Right atrium auricular region (tissue), 2 donors: ENCODE measurements around the gene CHAT. TPM values are rescaled to one million over a fixed set of nuclear protein-coding genes. Genes with fewer than 3 reads are reported as not detected.

Experiments
- DNase-seq: peaks from one replicate; pipeline ENCODE4 v3.0.0-alpha.2; 2019; ENCODE audit warnings: low spot score
- H3K27ac ChIP-seq, 2 donors: fragments of 200-600 bp; sonication (generic); 1 replicate in 1 of 2; 2 replicates in 1 of 2; pipeline ENCODE4 v1.5.1; 2016 to 2019
- H3K27me3 ChIP-seq, 2 donors: fragments of 200-600 bp; sonication (generic); one replicate each; pipeline versions ENCODE4 v1.5.1 to v1.6.0; 2017 to 2019
- H3K36me3 ChIP-seq: fragments of 200-600 bp; sonication (generic); one replicate; pipeline ENCODE4 v1.5.1; 2016
- H3K4me1 ChIP-seq, 2 donors: fragments of 200-600 bp; sonication (generic); one replicate each; pipeline versions ENCODE4 v1.5.1 to v1.6.0; 2017 to 2019
- H3K4me3 ChIP-seq, 2 donors: fragments of 200-600 bp; sonication (generic); 1 replicate in 1 of 2; 2 replicates in 1 of 2; pipeline ENCODE4 v1.5.1; 2017 to 2019; ENCODE audit warnings: mild to moderate bottlenecking in 1 of 2, moderate library complexity in 1 of 2
- H3K9me3 ChIP-seq, 2 donors: fragments of 200-600 bp; sonication (generic); one replicate each; pipeline ENCODE4 v1.5.1; 2019
- total RNA-seq, 2 donors: library from RNA; depleted of rRNA; stranded (reverse); fragments of >200 nt; gene quantifications; one replicate each; pipeline ENCODE4 v1.1.0, GENCODE V29; 2016
- TF ChIP-seq, protein P1 (sequence below), 2 donors: fragments of 200-600 bp; sonication (generic); IDR thresholded peaks; one replicate each; pipeline ENCODE4 v1.5.1; 2019; ENCODE audit warnings: antibody characterized with exemption in 2 of 2

Gene CHAT
- total RNA-seq, 2 donors from 2014 or later, result not detected

DNA sequence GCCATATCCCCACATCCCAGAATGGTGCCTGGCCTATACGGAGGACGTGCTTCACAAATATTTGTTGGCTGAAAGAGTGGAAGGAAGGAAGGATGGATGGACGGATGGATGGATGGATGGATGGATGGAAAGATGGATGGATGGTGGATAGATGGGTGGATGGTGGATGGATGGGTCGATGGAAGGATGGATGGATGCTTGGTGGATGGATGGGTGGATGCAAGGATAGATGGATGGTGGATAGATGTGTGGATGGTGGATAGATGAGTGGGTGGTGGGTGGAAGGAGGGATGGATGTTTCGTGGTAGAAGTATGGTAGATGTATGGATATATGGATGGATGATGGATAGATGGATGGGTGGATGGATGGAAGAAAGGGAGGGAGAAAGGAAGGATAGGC, 10.8 kb downstream of the CHAT start:
- TF ChIP-seq, protein P1, sequence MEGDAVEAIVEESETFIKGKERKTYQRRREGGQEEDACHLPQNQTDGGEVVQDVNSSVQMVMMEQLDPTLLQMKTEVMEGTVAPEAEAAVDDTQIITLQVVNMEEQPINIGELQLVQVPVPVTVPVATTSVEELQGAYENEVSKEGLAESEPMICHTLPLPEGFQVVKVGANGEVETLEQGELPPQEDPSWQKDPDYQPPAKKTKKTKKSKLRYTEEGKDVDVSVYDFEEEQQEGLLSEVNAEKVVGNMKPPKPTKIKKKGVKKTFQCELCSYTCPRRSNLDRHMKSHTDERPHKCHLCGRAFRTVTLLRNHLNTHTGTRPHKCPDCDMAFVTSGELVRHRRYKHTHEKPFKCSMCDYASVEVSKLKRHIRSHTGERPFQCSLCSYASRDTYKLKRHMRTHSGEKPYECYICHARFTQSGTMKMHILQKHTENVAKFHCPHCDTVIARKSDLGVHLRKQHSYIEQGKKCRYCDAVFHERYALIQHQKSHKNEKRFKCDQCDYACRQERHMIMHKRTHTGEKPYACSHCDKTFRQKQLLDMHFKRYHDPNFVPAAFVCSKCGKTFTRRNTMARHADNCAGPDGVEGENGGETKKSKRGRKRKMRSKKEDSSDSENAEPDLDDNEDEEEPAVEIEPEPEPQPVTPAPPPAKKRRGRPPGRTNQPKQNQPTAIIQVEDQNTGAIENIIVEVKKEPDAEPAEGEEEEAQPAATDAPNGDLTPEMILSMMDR (IDR thresholded peaks at IDR 0.05), result no peak
- Histone ChIP-seq H3K27ac (no peak overlapping the region), H3K4me1 (no peaks in the 10 kb centered on the region), H3K27me3 (no peaks in the 10 kb centered on the region), H3K36me3 (no peaks in the 10 kb centered on the region), H3K9me3 (no peaks in the 10 kb centered on the region), H3K4me3 (no peak overlapping the region)
- no peak for DNase-seq

DNA sequence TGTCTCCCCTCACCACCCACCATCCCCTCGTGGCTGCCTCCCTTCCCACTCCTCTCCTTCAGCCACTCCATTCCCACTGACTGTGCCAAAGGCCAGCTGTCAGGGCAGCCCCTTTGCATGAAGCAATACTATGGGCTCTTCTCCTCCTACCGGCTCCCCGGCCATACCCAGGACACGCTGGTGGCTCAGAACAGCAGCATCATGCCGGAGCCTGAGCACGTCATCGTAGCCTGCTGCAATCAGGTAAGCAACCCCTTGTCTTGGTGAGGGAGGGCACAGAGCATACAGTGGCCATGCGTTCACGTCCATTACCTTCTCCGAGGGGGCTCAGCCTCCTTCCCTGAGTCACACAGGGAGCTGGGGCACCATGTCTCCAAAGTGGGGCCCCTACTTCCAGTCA, 11.6 kb downstream of the CHAT start:
- TF ChIP-seq, protein P1 (IDR thresholded peaks at IDR 0.05), result no peak
- no peaks in the 10 kb centered on the region for H3K36me3 ChIP-seq
- H3K4me1 ChIP-seq, result no peaks in the 10 kb centered on the region
- no peak overlapping the region for H3K4me3 ChIP-seq
- no peak for DNase-seq
- H3K27me3 ChIP-seq, result no peaks in the 10 kb centered on the region
- no peak overlapping the region for H3K27ac ChIP-seq
- no peaks in the 10 kb centered on the region for H3K9me3 ChIP-seq

DNA sequence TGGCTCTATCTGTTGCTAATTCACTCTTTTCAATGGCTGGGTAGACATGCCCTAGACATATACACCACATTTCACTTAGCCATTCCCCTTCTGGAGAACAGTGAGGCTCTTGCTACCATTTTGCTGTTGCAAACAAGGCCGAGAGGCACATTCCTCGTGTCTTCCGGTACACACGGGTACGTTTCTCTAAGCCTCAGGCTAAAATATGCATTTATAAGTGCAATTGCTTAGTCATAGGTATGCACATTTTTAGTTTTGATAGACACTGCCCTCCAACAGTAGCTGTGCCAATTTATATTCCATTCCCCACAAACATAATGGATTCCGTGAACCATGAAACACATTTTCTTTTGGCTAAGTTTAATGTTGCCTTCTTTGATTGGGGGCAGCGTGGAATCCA, 13.2 kb downstream of the CHAT start:
- no peaks in the 10 kb centered on the region for H3K9me3 ChIP-seq
- TF ChIP-seq, protein P1 (IDR thresholded peaks at IDR 0.05), result no peak
- H3K27me3 ChIP-seq, result no peaks in the 10 kb centered on the region
- H3K4me1 ChIP-seq, result no peaks in the 10 kb centered on the region
- no peak for DNase-seq
- H3K4me3 ChIP-seq, result no peak overlapping the region
- H3K36me3 ChIP-seq, result no peaks in the 10 kb centered on the region
- H3K27ac ChIP-seq, result no peak overlapping the region

DNA sequence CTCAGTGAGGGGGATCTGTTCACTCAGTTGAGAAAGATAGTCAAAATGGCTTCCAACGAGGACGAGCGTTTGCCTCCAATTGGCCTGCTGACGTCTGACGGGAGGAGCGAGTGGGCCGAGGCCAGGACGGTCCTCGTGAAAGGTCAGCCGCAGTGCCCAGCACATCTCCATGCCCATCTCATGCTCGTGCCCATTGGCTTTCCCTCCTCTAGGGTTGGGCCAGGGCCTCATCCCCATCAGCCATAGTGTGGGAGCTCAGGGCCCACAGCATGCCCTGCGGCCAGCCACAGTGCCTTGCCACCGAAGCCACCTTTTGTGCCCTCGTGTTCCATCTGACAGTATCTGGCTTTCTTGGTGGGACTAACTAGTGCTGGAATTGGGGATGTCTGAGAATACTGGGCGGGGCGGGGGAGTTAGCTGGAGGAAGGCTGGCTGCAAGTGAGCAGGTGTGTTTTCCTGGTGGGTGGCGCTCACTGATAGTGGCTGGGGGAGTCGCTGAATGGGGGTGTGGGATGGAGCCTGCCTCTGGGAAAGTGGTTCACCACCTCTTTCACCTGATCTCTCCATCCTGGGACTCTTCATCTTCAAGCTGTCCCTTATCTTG, 13.9 kb downstream of the CHAT start:
- H3K4me1 ChIP-seq, result no peaks in the 10 kb centered on the region
- H3K4me3 ChIP-seq, result no peak overlapping the region
- no peaks in the 10 kb centered on the region for H3K36me3 ChIP-seq
- no peak overlapping the region for H3K27ac ChIP-seq
- DNase-seq, result no peak
- TF ChIP-seq, protein P1 (IDR thresholded peaks at IDR 0.05), result no peak
- no peaks in the 10 kb centered on the region for H3K9me3 ChIP-seq
- H3K27me3 ChIP-seq, result no peaks in the 10 kb centered on the region

DNA sequence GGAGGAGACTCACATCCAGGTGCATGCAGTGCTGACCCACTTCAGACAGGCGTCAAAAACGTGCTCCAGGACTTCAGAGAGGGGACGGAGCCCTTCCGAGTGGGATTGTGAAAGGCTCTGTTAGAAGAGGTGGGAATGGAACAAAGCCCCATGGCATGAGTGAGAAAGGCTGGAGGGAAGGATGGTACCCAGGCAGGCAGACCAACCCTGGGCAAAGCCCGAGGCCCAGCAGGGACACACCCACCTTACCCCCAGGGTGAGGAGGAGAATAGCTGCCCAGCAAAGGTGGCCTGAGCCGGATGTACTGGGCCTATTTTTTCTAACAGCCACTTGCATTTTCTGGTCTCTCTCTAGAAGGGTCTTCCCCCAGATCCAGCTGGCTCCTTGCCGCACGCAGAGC, 14.8 kb downstream of the CHAT start:
- Histone ChIP-seq H3K9me3 (no peaks in the 10 kb centered on the region), H3K4me3 (no peak overlapping the region), H3K36me3 (no peaks in the 10 kb centered on the region), H3K27ac (no peak overlapping the region), H3K4me1 (no peaks in the 10 kb centered on the region), H3K27me3 (no peaks in the 10 kb centered on the region)
- TF ChIP-seq, protein P1 (IDR thresholded peaks at IDR 0.05), result no peak
- no peak for DNase-seq

DNA sequence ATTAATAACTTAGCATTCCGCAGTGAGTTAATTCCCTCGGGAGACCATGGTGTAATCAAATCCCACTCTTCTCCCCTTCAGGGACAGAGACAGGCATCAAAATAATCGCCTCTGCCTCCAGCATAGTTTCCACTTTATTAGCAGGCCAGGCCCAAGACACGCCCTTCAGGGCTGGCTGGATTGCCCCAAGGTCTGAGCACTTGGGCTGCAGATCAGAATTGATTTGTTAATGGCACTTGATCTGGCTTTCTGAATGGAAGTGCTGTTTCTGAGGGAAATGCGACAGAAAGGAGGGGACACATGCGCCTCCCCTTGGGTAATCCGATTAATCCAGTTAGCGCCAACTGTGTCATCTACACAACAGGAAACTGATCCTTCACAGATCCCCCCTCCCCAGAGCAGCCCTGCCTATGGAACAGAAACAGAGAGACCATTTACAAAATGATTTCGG, 15.6 kb downstream of the CHAT start:
- no peaks in the 10 kb centered on the region for H3K4me1 ChIP-seq

More for the DNA sequence above, 15.6 kb downstream of the CHAT start:
- Histone ChIP-seq H3K4me3 (no peak overlapping the region), H3K36me3 (no peaks in the 10 kb centered on the region), H3K27me3 (no peaks in the 10 kb centered on the region), H3K27ac (no peak overlapping the region), H3K9me3 (no peaks in the 10 kb centered on the region)
- DNase-seq, result no peak
- TF ChIP-seq, protein P1 (IDR thresholded peaks at IDR 0.05), result no peak
